Smooth muscle cell (in vitro differentiated cells): Measurements from ENCODE around the gene SCP2. TPM values are rescaled to one million over a fixed set of nuclear protein-coding genes. Genes with fewer than 3 reads are reported as not detected.

Experiments
- DNase-seq: peaks from one replicate; lab custom pipeline; 2025; ENCODE audit not compliant: unreplicated experiment; lab: John Stamatoyannopoulos, UW
- H2AFZ ChIP-seq: fragments of 200-600 bp; sonication (generic); 2 replicates; pipeline ENCODE4 v1.6.0; 2016; ENCODE audit warnings: antibody characterized with exemption, low read depth, mild to moderate bottlenecking
- H3F3A ChIP-seq: fragments of 200-600 bp; sonication (generic); 2 replicates; pipeline ENCODE4 v1.6.0; 2017; ENCODE audit warnings: antibody characterized with exemption, low read depth
- H3K27ac ChIP-seq: fragments of 200-600 bp; sonication (generic); 2 replicates; pipeline ENCODE4 v1.5.1; 2016; ENCODE audit warnings: low read depth, mild to moderate bottlenecking
- H3K27me3 ChIP-seq: fragments of 200-600 bp; sonication (generic); 2 replicates; pipeline ENCODE4 v1.6.1; 2016; ENCODE audit warnings: low read depth, mild to moderate bottlenecking
- H3K36me3 ChIP-seq: fragments of 200-600 bp; sonication (generic); 2 replicates; pipeline ENCODE4 v1.5.1; 2016; ENCODE audit warnings: low read depth
- H3K4me1 ChIP-seq: fragments of 200-600 bp; sonication (generic); 2 replicates; pipeline ENCODE4 v1.5.1; 2016; ENCODE audit warnings: low read depth
- H3K4me2 ChIP-seq: fragments of 200-600 bp; sonication (generic); 2 replicates; pipeline ENCODE4 v1.6.0; 2016; ENCODE audit warnings: mild to moderate bottlenecking
- H3K4me3 ChIP-seq: fragments of 200-600 bp; sonication (generic); 2 replicates; pipeline ENCODE4 v1.5.1; 2016; ENCODE audit warnings: mild to moderate bottlenecking
- H3K79me2 ChIP-seq: fragments of 200-600 bp; sonication (generic); 2 replicates; pipeline ENCODE4 v1.6.0; 2016; ENCODE audit warnings: low read depth, mild to moderate bottlenecking
- H3K9ac ChIP-seq: fragments of 200-600 bp; sonication (generic); 2 replicates; pipeline ENCODE4 v1.6.0; 2016; ENCODE audit warnings: low read depth
- H3K9me3 ChIP-seq: fragments of 200-600 bp; sonication (generic); replicated peaks from 2 replicates; pipeline ENCODE4 v1.5.1; 2016; ENCODE audit warnings: low read depth
- H4K20me1 ChIP-seq: fragments of 200-600 bp; sonication (generic); 2 replicates; pipeline ENCODE4 v1.6.0; 2016; ENCODE audit warnings: low read depth
- CTCF ChIP-seq: fragments of 200-600 bp; sonication (generic); IDR thresholded peaks from 2 replicates; pipeline ENCODE4 v1.5.1; 2017; ENCODE audit warnings: borderline replicate concordance, mild to moderate bottlenecking, antibody characterized with exemption; ENCODE audit not compliant: insufficient read depth, poor library complexity, severe bottlenecking
- WGBS: methylation state at CpG from one replicate; pipeline ENCODE4 v1.1.7; 2016; ENCODE audit warnings: low lambda C conversion rate; 5-methylcytosine and 5-hydroxymethylcytosine counted together
- polyA plus RNA-seq: library from polyadenylated mRNA; unstranded; fragments of >200 nt; fragmentation: Nextera tagmentation; extraction: Ambion mirVana; gene quantifications from 2 replicates; pipeline ENCODE4 v1.2.1, GENCODE V29; 2016
- total RNA-seq: library from RNA; depleted of rRNA; stranded (reverse); fragments of >200 nt; gene quantifications from 2 replicates; pipeline ENCODE4 v1.2.3, GENCODE V29; 2014

SCP2 gene
- total and polyA plus RNA-seq, 2 experiments from 2014 or later, result 94.8 to 120 TPM

GRCh38 chr1:53063744-53064515 lies 136.9 kb downstream of the SCP2 start:
- no peak for DNase-seq
- TF ChIP-seq CTCF, result no peak

DNA sequence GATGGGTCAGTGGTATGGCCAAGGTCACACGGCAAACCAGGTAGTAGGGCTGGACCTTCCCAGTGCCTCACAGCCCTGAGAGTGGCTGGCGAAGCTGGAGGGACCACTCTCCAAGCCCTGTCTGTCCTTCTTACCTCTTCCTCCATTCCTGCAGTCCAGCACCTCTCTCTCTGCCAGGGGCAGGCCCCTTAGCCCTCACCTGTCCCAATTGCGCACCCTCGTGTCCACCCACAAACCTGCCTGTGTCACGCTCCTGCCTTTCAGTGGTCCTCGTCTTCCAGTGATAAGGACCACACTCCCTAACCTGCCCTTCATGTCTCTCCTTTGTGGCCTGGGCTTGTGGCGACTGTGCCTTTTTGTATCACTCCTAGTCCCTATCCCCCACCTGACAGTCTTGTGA lies 138.3 kb downstream of the SCP2 start:
- no peak for TF ChIP-seq CTCF
- Histone ChIP-seq H3K4me1 (peaks cover 4% of the 10 kb centered on the region), H3K27ac (no peak overlapping the region), H3K27me3 (peaks cover 57% of the 10 kb centered on the region), H3K4me2 (no peak overlapping the region), H3K4me3 (no peak overlapping the region), H3K79me2 (no peaks in the 10 kb centered on the region), H2AFZ (no peak overlapping the region), H3K9me3 (no peaks in the 10 kb centered on the region), H3F3A (no peaks in the 10 kb centered on the region), H3K9ac (no peak overlapping the region), H3K36me3 (no peaks in the 10 kb centered on the region), H4K20me1 (no peaks in the 10 kb centered on the region)
- DNase-seq, result no peak
- 89% methylated on average over 7 of the region's 7 CpGs for WGBS

More at GRCh38 chr1:53063744-53064515, 136.9 kb downstream of the SCP2 start:
- no peaks in the 10 kb centered on the region for H3K9me3 ChIP-seq
- H2AFZ ChIP-seq, result no peak overlapping the region
- no peak overlapping the region for H3K4me3 ChIP-seq
- H3K27ac ChIP-seq, result no peak overlapping the region
- H3K4me1 ChIP-seq, result peaks cover 4% of the 10 kb centered on the region
- H3F3A ChIP-seq, result no peaks in the 10 kb centered on the region
- H3K79me2 ChIP-seq, result no peaks in the 10 kb centered on the region
- no peak overlapping the region for H3K4me2 ChIP-seq
- peaks cover 71% of the 10 kb centered on the region for H3K27me3 ChIP-seq
- 84% methylated on average over 9 of the region's 9 CpGs for WGBS
- H3K36me3 ChIP-seq, result no peaks in the 10 kb centered on the region
- H3K9ac ChIP-seq, result no peak overlapping the region
- no peaks in the 10 kb centered on the region for H4K20me1 ChIP-seq

GRCh38 chr1:53066488-53066887 lies 139.4 kb downstream of the SCP2 start:
- H3K9ac ChIP-seq, result no peak overlapping the region
- DNase-seq, result no peak
- no peaks in the 10 kb centered on the region for H3K79me2 ChIP-seq
- H3K36me3 ChIP-seq, result no peaks in the 10 kb centered on the region
- H3F3A ChIP-seq, result no peaks in the 10 kb centered on the region
- no peak overlapping the region for H3K4me3 ChIP-seq
- no peaks in the 10 kb centered on the region for H3K9me3 ChIP-seq
- H3K4me1 ChIP-seq, result peaks cover 4% of the 10 kb centered on the region
- TF ChIP-seq CTCF, result no peak
- H3K27ac ChIP-seq, result no peak overlapping the region
- H2AFZ ChIP-seq, result no peak overlapping the region
- peaks cover 46% of the 10 kb centered on the region for H3K27me3 ChIP-seq
- H3K4me2 ChIP-seq, result no peak overlapping the region
- WGBS, result 88% methylated on average over 6 of the region's 6 CpGs
- no peaks in the 10 kb centered on the region for H4K20me1 ChIP-seq
